Measurements from ENCODE around the gene UPF3A.
"Not testable (repeated sequence)": the region's sequence is repeated elsewhere in the genome, so short reads cannot be mapped to it uniquely, and the experiment has no call there.

The UPF3A gene, protein sequence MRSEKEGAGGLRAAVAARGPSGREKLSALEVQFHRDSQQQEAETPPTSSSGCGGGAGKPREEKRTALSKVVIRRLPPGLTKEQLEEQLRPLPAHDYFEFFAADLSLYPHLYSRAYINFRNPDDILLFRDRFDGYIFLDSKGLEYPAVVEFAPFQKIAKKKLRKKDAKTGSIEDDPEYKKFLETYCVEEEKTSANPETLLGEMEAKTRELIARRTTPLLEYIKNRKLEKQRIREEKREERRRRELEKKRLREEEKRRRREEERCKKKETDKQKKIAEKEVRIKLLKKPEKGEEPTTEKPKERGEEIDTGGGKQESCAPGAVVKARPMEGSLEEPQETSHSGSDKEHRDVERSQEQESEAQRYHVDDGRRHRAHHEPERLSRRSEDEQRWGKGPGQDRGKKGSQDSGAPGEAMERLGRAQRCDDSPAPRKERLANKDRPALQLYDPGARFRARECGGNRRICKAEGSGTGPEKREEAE

DNA sequence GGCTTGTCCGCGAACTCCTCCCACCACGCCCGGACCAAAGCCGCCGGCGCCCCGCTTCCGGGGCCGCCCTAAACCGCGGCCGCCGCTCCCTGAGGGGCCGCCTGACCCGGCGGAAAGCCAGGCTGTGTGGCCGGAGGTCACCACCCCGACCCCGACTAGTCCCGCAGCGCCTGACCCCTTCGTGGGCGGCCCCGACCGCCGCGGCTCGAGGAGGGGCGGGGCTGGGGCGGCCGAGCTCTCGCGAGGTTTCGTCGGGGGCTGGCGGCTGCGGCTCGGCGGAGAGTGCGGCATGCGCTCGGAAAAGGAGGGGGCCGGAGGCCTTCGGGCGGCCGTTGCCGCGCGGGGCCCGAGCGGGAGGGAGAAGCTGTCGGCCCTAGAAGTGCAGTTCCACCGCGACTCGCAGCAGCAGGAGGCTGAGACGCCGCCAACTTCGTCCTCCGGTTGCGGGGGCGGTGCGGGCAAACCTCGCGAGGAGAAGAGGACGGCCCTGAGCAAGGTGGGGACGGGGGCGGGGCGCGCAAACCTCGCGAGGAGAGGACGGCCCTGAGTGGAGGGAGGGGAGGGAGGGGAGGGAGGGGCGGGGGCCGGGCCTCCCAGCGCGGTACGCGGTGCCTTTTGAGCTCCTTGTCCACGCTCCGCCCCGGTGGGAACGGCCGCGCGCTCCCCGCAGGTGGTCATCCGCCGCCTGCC is at the start of gene UPF3A:
Gene UPF3A (plus strand): TSS at position 251 of the 690 bp plus-strand sequence. CDS start 39 bp downstream, at position 290.
- intact Hi-C loops (cut with DNase I) = loop anchor here (1.0 kb wide), 2 partner anchors 33 to 47 kb away; partner anchors contain the start of genes CDC16 and CHAMP1
- peak; percentile 79 to 98 (median 86) for DNase-seq

DNA sequence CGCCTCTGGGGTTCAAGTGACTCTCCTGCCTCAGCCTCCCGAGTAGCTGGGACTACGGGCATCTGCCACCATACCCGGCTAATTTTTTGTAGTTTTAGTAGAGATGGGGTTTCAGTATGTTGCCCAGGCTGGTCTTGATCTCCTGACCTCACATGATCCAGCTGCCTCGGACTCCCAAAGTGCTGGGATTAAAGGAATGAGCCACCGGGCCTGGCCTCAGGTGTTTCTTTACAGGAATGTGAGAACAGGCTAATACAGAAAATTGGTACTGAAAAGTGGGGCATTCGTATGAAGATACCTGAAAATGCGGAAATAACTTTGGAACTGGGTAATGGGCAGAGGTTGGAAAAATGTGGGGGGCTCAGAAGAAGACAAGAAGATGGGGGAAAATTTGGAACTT is 49.5 kb upstream of the UPF3A start:
- intact Hi-C loops (cut with DNase I) = no loop called here
- no peak for DNase-seq

DNA sequence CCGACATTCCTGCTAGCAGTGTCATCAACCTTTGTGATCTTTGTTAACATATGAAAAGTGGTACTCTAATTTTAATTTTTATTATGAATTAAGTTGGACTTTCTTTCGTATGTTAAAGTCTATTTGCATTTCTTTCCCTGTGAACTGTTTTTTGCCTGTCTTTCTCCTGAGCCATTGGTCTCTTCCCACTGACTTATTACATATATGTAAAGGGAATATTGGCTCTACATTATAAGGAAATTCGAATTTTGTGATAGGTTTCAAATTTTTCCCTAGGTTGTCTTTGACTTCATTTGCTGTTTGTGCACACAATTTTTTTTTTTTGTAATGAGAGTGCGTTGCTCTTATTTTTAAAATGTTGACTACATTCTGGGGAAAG is 47.1 kb upstream of the UPF3A start:
- no peak for DNase-seq
- intact Hi-C loops (cut with DNase I) = loop anchor here (1.0 kb wide), 1 partner anchor 47 kb away; the partner anchor contains the start of gene UPF3A

DNA sequence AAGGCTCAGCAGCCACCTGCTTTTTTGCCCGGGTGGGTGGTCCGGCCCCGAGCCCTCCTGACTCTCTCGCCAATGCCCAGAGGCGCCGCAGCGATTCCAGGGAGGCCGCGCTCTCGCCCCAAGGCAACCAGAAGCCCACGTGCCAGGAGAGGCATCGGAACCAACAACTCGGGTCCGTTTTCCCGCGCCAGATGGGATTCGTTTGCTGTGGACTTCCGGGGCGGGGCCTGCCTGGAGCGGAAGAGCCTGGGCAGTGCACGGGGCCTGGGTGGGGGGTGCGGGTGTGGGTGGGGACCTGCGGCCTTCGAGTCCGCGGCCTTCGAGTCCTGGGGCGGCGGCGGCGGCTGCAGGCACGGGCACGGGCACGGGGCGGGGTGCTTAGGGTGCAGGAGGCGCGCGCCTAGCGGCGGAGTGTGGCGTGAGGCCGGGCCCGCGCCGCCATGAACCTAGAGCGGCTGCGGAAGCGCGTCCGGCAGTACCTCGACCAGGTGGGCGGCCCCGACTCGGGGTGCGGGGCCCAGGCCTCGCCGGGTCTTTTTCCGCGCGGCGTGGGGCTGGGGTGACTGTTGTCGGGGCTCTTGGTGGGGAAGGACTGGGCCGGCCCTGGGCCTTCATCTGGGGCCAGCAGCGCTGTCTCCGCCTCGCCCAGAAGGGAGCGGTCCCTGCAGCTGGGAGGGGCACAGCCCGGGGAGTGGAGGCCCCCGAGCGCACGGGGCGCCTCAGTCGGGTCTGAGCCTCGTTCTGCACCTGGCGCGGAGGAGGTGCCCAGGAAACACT is 46.6 kb upstream of the UPF3A start, which contains the start of gene CDC16:
Gene CDC16 (plus strand): TSS at position 253 of the 777 bp plus-strand sequence. CDS start 188 bp downstream, at position 441.
- intact Hi-C loops (cut with DNase I) = loop anchor here (1.0 kb wide), 1 partner anchor 46 kb away; the partner anchor contains the start of gene UPF3A
- DNase-seq = peak; percentile 89 to 99 (median 94)

DNA sequence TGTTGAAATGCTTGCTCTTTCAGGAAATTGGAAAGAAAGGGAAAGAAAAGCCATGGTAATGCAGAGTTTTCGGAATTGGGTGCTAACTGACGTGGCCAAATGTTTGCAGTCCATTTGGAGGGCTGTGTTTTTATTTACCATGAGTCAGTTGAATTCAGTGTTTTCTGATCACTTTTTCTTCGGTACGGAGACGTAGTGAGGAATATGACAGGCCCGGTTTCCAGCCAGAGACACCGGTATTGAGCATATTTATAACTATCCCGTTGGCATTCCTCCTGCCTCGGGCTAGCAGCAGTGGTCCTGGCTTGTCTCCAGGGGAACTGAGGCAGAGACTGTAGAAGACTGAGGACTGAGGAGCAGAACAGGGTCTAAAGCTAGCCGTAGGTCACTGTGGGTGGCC is 45.7 kb upstream of the UPF3A start:
- DNase-seq = no peak
- intact Hi-C loops (cut with DNase I) = no loop called here

DNA sequence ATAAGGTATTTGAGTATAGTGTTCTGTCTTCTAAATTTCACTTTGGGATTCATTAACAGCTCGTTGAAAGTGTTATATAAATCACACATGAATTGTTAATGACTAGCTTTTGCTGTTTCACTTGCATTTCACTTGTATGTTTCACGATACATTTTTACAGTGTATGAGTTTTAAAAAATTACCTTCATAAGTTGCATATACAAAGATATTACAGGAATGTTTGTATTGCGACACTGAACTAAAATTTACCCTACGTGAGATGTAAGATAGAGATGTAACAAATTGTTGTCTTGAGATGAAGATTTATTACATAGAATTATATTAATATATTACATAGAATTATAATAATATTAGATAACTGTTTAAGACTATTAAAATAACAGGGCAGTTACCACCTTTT is 45.2 kb upstream of the UPF3A start:
- intact Hi-C loops (cut with DNase I) = no loop called here

DNA sequence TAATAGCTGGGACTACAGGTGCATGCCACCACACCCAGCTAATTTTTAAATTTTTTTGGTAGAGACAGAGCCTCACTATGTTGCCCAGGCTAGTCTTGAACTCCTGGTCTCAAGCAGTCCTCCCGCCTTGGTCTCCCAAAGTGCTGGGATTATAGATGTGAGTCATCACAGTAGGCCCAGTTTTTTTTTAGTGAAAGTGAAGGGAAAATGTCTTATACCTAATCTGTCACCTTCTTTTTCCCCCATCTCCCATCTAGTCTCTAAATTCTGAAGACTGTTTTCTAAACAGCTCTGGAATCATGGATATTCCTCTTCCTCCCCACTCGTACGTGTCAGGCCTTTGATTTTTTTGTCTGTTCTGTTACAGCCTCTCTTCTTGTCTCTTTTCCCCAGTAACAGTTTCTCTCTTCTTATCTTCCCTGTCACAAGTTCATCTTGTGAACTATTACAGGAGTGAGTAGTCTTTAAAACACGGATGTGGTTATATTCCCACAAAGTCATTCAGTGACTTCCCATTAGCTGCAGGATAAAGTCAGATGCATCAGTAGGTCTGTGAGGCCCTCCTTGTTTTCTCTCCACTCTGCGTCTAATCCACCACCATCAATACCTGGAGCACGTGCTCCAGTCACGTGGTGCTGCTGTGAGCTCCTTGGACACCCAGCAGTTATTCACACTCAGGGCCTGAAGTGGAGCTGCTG is 43.8 kb upstream of the UPF3A start:
- intact Hi-C loops (cut with DNase I) = no loop called here
- no peak for DNase-seq

More for the DNA sequence above, 45.2 kb upstream of the UPF3A start:
- DNase-seq = no peak

DNA sequence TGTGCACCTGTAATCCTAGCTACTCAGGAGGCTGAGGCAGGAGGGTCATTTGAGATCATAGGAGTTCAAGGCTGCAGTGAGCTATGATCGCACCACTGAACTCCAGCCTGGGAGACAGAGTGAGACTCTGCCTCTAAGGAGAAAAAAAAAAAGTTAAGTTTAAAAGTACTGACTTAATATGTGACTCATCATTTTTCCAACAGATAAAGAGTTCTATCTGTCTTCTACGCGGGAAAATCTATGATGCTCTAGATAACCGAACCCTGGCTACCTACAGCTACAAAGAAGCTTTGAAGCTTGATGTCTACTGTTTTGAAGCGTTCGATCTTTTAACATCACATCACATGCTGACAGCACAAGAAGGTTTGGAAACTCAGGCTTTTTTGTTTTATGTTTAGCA is 39.5 kb upstream of the UPF3A start:
- DNase-seq = no peak
- intact Hi-C loops (cut with DNase I) = no loop called here

DNA sequence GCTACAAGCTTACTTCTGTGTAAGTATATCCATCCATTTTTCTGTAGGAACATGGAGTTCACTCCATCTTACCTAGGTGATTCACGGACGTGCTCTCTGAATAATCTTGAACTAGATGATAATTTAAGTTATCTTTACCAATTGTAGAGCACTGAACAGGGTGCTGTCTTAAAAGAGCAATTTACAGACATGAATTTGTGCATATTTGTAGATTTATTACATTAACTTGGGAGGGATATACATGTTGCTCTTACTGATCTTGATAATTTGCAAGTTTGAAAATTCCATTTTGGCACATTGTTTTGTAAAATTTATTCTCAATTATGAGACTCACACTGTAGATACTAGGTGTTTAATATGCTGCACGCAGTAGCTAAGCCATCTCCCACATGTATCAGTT is 37.4 kb upstream of the UPF3A start:
- intact Hi-C loops (cut with DNase I) = no loop called here
- no peak for DNase-seq

DNA sequence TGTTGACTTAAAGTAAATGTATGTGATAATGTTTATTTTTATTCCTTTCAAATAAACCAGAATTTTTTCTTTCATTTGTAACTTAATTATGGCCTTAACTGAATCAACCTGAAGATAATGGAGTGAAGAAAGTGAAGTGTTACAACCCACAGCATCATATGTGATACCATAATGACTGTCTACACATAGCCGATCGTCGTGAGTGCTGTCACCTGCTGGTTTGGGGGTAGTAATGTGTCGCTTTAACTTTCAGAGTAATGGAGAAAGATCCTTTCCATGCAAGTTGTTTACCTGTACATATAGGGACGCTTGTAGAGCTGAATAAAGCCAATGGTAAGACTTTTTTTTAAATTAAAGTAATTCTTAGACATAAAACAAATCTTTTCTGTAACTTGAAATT is 36.8 kb upstream of the UPF3A start:
- no peak for DNase-seq
- intact Hi-C loops (cut with DNase I) = no loop called here

DNA sequence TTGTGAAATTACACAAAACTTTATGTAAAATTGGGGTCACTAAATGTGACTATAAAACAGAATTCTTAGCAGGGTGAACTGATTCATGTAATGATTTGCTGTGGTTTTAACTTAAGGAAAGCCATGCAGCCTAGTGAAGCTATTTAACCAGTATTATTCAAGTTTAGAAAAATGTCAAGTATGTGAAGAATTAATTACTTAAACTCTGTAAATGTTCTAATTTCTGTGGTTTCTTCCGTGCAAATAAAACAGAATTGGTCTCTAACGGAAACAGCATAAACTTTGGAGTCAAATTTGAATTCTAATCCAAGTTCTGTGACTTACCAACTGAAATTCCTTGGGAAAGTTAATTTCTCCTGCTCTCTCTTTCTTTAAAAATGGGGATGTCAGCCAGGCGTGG is 33.4 kb upstream of the UPF3A start:
- intact Hi-C loops (cut with DNase I) = no loop called here
- DNase-seq = no peak

DNA sequence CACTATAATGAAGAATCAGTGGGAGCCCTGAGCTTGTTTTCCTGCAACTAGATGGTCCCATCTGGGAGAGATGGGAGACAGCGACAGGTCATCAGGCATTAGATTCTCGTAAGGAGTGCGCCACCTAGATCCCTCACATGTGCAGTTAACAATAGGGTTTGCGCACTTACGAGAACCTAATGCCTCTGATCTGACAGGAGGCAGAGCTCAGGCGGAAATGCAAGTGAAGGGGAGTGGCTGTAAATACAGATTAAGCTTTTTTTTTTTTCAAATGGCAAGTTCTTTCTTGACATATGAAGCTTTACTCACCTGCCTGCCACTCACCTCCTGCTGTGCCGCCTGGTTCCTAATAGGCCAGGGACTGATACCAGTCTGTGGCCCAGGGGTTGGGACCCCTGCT is 32.3 kb upstream of the UPF3A start:
- DNase-seq = no peak
- intact Hi-C loops (cut with DNase I) = no loop called here

DNA sequence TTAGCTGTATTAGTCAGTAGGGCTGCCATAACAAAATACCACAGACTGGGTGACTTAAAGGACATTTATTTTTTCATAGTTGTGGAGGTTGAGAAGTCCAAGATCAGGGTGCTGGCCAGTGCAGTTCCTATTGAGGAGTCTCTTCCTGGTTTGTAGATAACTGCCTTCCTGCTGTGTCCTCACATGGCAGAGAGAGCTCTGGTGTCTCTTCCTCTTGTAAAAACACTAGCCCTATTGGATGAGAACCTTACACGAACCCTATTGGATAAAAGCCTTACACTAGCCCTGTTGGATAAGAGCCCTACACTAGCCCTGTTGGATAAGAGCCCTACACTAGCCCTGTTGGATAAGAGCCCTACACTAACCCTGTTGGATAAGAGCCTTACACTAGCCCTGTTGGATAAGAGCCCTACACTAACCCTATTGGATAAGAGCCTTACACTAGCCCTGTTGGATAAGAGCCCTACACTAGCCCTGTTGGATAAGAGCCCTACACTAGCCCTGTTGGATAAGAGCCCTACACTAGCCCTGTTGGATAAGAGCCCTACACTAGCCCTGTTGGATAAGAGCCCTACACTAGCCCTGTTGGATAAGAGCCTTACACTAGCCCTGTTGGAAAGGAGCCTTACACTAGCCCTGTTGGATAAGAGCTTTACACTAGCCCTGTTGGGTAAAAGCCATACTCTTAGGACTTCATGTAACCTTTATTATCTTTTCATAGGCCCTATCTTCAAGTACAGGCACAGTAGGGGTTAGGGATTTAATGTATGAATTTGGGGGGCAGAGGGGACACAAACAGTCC is 29.6 kb upstream of the UPF3A start:
- intact Hi-C loops (cut with DNase I); DNase-seq: not testable (repeated sequence)

DNA sequence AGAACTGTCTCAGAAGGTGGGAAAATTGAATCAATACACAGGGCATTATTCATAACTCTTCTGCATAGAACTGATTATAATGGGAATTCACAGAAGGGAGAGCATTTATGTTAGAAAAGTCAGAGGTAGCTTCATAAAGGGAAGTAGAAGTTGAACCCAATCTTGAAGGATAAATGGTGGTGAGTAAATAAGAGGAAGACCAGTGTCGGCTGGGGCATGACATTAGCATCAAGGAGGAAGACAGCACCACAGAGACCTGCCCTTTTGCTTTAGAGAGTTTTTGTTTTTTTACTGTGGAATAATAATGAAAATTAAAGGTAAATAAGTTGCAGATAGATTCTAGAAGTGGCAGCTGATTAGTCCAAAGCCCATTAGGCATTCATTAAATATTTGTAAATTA is 24.9 kb upstream of the UPF3A start:
- DNase-seq = no peak

DNA sequence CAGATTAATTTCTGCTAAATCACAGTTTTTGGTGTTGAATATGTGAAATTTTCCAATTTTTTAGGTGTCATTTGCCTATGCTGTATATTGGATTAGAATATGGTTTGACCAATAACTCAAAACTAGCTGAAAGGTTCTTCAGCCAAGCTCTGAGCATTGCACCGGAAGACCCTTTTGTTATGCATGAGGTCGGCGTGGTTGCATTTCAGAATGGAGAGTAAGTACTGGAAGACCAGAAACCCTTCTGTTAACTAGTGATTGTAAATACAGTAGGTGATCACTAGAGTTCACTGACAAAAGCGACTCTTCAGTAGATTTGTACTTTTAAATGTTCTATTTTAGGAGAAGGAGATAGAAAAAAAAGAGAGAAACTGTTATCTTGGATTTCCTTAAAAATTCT is 24.4 kb upstream of the UPF3A start:
- DNase-seq = no peak
- intact Hi-C loops (cut with DNase I) = no loop called here

More for the DNA sequence above, 24.9 kb upstream of the UPF3A start:
- intact Hi-C loops (cut with DNase I) = no loop called here

DNA sequence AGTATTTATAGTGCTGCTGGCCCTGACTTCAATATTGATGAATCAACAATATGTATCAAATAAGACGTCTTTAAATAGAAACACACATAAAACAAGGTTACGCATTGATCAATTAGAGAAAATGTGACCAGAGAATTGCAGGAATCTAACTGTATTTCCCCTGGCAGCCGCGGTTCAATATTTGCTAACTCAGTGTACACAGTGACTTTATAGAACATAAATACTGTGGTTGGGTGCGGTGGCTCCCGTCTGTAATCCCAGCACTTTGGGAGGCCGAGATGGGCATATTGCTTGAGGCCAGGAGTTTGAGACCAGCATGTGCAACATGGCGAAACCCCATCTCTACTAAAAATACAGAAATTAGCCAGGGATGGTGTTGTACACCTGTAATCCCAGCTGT is 22.8 kb upstream of the UPF3A start:
- intact Hi-C loops (cut with DNase I) = no loop called here
- DNase-seq = no peak

DNA sequence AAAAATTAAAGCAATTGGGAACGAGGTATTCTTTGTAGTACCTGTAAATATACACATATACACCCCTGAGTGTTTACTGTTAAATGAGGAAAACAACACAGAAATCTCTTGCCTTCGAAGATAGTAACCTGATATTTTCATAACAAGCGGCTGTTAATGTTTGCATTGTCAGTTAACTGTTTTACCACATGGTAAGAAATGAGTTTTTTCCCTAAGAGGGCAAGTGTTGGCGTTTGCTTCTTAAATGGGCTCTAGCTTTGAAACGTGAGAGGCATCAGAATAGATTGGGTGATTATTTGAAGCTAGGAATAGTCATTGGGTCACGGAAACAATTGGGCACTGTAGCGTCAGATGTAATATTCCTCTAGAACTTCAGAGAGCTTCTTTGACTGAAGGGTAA is 22.0 kb upstream of the UPF3A start:
- DNase-seq = no peak
- intact Hi-C loops (cut with DNase I) = no loop called here

DNA sequence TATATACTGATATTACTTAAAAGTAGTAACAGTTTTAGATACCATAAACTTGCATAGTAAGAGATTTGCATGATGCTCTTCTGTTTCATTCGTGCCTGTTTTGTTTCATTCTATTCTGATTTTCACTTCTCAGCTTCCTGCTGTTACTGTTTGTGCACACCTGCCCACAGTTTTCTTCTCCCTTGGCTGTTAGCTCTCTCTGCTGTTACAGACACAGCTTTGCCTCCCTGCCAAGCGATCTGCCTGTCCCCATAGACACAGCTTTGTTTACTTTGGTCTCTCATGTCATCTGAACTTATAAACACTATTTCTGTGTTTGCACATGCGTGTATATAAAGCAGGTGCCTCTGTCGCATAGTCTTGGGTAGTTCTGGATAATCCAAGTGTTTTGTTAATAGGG is 21.4 kb upstream of the UPF3A start:
- intact Hi-C loops (cut with DNase I) = no loop called here
- no peak for DNase-seq

DNA sequence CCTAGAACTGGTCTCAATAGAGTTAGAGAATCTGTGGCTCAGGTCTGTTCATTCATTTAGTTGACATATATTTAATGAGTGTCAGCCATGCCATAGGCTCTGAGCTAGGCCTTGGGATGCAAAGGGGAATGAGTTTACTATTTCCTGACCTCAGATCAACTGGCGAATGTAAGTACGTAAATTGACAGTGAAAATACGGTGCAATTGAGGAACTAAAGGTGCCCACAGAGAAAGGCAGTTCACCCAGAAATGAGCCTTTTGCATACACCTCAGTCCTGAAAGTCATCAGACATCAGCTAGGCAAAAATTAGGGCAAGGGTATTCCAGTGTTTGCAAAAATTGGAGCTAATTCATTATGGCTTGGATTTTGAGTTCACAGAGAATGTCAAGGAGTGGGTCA is 20.6 kb upstream of the UPF3A start:
- intact Hi-C loops (cut with DNase I) = no loop called here

More for the DNA sequence above, 20.6 kb upstream of the UPF3A start:
- DNase-seq = no peak
